Thoracic aorta (tissue), 2 donors: ENCODE results near the gene CCDC33. TPM values are rescaled to one million over a fixed set of nuclear protein-coding genes. Genes with fewer than 3 reads are reported as not detected.
A peak's percentile ranks its signal among the peaks of the same experiment; 100 is the strongest.

Source experiments
- ATAC-seq: fragments of 150-250 bp; one replicate; pipeline ENCODE4 v1.8.0; 2017; ENCODE audit warnings: low read depth; ENCODE audit not compliant: insufficient number of reproducible peaks, low FRiP score
- DNase-seq: peaks from one replicate; pipeline ENCODE4 v3.0.0-alpha.2; 2020; ENCODE audit warnings: low spot score
- H3K27ac ChIP-seq, 2 donors: fragments of 200-600 bp; sonication (generic); 1 replicate in 1 of 2; 2 replicates in 1 of 2; pipeline ENCODE4 v1.5.1; 2016; ENCODE audit warnings: mild to moderate bottlenecking in 2 of 2, moderate library complexity in 2 of 2
- H3K27me3 ChIP-seq: fragments of 200-600 bp; sonication (generic); replicated peaks from 2 replicates; pipeline ENCODE4 v1.6.0; 2016; ENCODE audit warnings: mild to moderate bottlenecking; ENCODE audit not compliant: insufficient read depth
- H3K36me3 ChIP-seq: fragments of 200-600 bp; sonication (generic); one replicate; pipeline ENCODE4 v1.5.1; 2016
- H3K4me1 ChIP-seq, 2 donors: fragments of 200-600 bp; sonication (generic); 1 replicate in 1 of 2; 2 replicates in 1 of 2; pipeline versions ENCODE4 v1.5.1 to v1.6.0; 2016; ENCODE audit warnings: low read depth in 2 of 2, mild to moderate bottlenecking in 1 of 2; ENCODE audit not compliant: control insufficient read depth in 1 of 2
- H3K4me3 ChIP-seq: fragments of 200-600 bp; sonication (generic); 2 replicates; pipeline ENCODE4 v1.5.1; 2016; ENCODE audit warnings: mild to moderate bottlenecking
- H3K9me3 ChIP-seq: fragments of 200-600 bp; sonication (generic); 2 replicates; pipeline ENCODE4 v1.5.1; 2016
- total RNA-seq, 2 donors: library from RNA; depleted of rRNA; stranded (reverse); fragments of >200 nt; gene quantifications; one replicate each; pipeline versions ENCODE4 v1.1.0 to v1.2.3, GENCODE V29; 2016
- TF ChIP-seq, protein P1 (sequence below): fragments of 200-600 bp; sonication (generic); IDR thresholded peaks from one replicate; pipeline ENCODE4 v1.5.1; 2019; ENCODE audit warnings: antibody characterized with exemption

Gene CCDC33
- total RNA-seq, 2 donors from 2014 or later, result not detected

DNA sequence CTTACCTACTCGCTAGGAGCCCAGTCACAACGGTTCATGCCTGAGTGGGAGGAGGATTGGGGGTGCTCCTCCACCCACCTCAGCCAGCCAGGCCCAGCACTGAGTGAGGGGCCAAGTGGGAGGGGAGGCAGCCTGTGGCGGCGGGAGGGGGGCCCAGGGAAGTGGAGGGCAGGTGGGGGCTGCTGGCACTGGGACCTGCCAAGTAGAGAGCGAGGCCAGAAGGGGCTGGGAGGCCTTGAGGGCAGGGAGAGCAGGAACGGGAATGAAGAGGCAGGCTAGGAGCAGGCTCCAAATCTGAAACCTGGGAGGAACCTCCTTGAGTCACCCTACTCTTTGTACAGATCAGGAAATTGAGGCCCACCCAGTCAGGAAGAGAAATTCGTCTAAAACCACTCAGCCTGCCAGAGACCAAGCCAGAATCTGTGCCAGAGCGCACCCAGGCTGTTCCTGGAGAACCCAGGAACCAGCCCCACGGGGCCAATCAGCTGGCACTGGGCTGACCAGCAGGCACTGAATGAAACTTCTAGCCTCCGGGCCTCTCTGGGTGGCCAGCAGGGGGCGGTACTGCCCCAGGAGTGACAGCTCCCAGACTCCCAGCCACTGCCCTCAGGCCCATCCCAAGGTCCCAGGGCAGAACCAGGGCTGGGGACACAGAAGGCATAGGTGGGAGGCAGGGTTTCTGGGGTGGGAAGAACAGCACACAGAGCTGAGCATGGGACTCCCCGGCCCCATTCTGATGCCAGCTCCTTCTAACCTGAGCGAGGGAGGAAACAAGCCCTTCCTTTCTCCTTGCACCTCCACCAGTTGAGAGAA is 146.1 kb downstream of the CCDC33 start:
- Histone ChIP-seq H3K4me3 (no peak overlapping the region), H3K4me1 (peaks cover 0 to 3% of the 10 kb centered on the region in 2 donors), H3K27me3 (no peaks in the 10 kb centered on the region), H3K36me3 (no peaks in the 10 kb centered on the region), H3K9me3 (no peaks in the 10 kb centered on the region), H3K27ac (no peak overlapping the region)
- peak; percentile 19 for DNase-seq
- TF ChIP-seq, protein P1, sequence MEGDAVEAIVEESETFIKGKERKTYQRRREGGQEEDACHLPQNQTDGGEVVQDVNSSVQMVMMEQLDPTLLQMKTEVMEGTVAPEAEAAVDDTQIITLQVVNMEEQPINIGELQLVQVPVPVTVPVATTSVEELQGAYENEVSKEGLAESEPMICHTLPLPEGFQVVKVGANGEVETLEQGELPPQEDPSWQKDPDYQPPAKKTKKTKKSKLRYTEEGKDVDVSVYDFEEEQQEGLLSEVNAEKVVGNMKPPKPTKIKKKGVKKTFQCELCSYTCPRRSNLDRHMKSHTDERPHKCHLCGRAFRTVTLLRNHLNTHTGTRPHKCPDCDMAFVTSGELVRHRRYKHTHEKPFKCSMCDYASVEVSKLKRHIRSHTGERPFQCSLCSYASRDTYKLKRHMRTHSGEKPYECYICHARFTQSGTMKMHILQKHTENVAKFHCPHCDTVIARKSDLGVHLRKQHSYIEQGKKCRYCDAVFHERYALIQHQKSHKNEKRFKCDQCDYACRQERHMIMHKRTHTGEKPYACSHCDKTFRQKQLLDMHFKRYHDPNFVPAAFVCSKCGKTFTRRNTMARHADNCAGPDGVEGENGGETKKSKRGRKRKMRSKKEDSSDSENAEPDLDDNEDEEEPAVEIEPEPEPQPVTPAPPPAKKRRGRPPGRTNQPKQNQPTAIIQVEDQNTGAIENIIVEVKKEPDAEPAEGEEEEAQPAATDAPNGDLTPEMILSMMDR, result peak; percentile 86
- no peak for ATAC-seq

DNA sequence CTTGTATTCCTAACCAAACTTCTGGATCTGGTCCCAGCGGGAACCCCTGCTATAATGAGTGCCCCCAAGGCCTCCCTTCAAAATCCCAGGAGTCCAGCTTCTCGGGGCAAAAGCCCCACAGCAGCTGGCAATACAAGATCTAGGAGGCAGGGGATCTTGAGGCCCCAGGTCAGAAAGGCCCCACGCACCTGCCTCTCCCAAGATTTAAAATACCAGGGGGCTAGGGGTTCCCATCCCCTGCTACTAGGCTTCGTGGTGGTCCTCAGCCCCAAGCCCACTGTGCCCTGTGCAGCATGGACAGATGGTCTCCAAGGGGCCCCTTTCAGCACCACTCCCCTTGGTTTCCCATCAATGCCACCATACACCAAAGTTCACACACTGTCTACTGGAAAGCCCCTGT is 147.2 kb downstream of the CCDC33 start:
- TF ChIP-seq, protein P1, result no peak
- Histone ChIP-seq H3K27me3 (no peaks in the 10 kb centered on the region), H3K9me3 (no peaks in the 10 kb centered on the region), H3K27ac (no peak overlapping the region), H3K36me3 (no peaks in the 10 kb centered on the region), H3K4me1 (peaks cover 0 to 3% of the 10 kb centered on the region in 2 donors), H3K4me3 (no peak overlapping the region)
- ATAC-seq, result no peak
- DNase-seq, result no peak

DNA sequence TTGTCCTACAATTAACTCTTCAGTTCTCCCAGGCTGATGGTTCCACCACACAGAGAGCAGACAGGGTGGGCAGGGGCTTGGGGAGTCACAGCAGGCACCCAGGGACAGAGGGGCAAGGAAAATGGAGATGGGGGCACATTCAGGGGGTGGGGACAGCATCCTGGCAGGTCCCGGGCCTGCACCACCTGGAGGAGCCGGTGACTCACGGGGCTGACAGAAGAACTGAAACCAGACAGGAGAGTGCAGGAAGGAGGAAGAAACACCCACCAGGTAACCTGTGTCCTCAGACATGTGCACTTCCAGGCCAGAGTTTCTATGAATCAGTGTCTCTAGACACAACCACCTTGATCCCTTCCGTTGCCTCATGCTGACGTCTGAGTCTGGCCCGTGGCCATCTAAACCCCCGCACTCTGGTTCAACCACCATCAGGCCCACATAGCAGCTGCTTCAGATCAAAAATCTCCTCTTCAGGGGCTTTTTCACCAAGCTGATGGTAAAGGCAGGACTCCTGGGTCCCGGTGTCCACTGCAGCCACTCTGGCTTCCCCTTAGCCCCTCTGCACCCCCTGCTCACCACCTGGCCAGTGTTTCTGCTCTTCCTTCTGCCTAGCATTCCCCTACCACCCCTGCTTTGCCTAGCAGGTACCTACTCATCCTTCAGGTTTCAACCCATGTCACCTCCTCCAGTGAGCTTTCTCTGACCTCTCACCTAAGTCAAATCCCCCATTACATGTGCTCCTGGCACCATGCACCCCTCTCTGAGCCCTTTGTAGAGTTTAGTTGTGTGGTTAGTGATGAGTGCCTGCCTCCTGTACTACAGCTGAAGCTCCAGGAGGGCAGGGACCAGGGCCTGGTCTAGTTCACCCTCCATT is 147.8 kb downstream of the CCDC33 start:
- H3K9me3 ChIP-seq, result no peaks in the 10 kb centered on the region
- H3K27ac ChIP-seq, result no peak overlapping the region

DNA sequence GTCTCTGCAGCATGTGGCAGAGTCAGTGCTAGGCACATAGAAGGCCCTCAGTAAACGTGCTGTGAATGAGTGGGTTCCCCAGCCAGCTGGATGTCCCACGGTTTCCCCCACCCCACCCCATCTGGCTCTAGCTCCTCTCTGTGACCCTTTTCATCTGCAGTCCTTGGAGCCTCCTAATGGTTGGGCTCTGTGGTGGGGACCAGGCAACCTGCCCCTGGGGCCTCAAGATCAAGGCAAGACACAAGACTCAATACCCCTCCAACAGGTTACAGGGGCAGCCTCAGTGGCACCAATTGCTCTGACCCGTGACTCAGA is 148.4 kb downstream of the CCDC33 start:
- H3K27me3 ChIP-seq, result no peaks in the 10 kb centered on the region
- H3K4me3 ChIP-seq, result no peak overlapping the region
- ATAC-seq (no peak), DNase-seq (no peak)
- H3K36me3 ChIP-seq, result no peaks in the 10 kb centered on the region
- H3K9me3 ChIP-seq, result no peaks in the 10 kb centered on the region
- H3K4me1 ChIP-seq, result peaks cover 0 to 3% of the 10 kb centered on the region in 2 donors
- TF ChIP-seq, protein P1, result no peak
- no peak overlapping the region for H3K27ac ChIP-seq

More for the DNA sequence above, 147.8 kb downstream of the CCDC33 start:
- Histone ChIP-seq H3K36me3 (no peaks in the 10 kb centered on the region), H3K4me3 (no peak overlapping the region), H3K27me3 (no peaks in the 10 kb centered on the region), H3K4me1 (peaks cover 0 to 3% of the 10 kb centered on the region in 2 donors)
- ATAC-seq (no peak), DNase-seq (no peak)
- TF ChIP-seq, protein P1, result no peak
